HG02870 (cell line): ENCODE data around the gene PYGO2.
"Not testable (repeated sequence)": the region's sequence is repeated elsewhere in the genome, so short reads cannot be mapped to it uniquely, and the experiment has no call there.

ENCODE experiments used
- ATAC-seq: cut with Tn5 transposase; IDR thresholded peaks from one replicate; pipeline ENCODE4 v1.9.1; 2021; ENCODE audit warnings: mild to moderate bottlenecking, moderate library complexity; ENCODE audit not compliant: unreplicated experiment

The PYGO2 gene

GRCh38 chr1:154925335-154926170, 36.0 kb downstream of the PYGO2 start:
- ATAC-seq, result no peak

- ATAC-seq, result no peak
These were observed 37.9 kb downstream of the PYGO2 start for GRCh38 chr1:154923695-154924094.

- no peak for ATAC-seq
These were observed 48.3 kb downstream of the PYGO2 start for GRCh38 chr1:154913273-154913672.

DNA sequence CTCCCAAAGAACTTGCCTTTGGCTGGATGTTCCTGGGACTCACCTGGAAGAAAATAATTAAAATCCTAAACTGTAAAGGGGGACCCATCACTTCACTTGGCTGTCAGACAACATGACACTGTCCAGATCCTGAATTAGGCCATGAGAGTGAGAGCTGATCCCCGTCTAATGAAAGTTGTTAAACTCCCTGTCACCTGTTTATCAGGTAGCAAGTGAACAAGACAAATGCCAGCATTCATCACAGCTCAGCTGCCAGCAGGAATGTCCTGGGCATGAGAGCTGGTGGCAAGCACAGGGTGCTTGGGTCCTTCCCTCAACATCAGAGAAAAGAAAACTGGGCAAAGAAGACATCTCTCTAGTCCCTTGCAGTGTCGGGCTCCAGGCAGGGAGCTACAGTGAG, 48.8 kb downstream of the PYGO2 start:
- ATAC-seq, result no peak

DNA sequence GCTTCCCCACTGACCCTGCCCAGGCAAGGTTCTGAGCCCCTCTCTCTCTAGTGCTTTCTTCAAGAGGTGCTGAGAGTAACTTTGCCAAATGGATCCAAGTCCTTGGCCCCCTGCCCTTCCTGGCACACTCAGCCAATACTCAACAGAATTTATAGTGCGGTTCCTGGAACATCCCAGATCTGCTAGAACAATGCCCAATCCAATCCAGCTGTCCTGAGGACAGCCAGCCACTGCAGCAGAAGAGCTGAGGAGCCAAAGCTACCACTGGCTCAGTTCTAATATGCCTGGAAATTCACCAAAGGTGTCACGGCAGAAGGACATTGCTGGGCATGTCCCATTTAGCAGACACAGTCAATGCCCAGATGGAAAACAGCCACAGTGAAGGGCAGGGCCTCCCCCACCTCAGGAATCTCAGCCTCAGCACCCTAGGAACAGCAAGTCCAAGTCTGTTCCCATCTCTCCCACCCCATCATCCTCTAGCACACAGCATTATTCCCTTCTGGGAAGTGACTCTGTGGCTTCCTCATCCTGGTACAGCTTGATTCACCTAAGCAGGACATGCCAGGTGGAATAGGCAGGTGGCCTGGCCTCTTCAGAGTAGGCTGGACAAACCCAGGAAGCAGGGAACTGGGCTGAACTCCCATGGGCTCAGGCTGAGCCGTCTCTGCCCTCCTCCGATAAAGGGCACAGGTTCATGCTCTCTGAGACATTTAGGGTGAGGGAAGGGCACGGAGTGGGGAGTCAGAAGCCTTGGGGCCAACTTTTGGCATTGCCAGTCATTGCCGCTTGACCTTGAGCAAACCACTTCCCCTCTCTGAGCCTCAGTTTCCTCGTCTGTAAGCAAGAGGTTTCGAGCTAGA, 49.7 kb downstream of the PYGO2 start:
- ATAC-seq, result no peak

DNA sequence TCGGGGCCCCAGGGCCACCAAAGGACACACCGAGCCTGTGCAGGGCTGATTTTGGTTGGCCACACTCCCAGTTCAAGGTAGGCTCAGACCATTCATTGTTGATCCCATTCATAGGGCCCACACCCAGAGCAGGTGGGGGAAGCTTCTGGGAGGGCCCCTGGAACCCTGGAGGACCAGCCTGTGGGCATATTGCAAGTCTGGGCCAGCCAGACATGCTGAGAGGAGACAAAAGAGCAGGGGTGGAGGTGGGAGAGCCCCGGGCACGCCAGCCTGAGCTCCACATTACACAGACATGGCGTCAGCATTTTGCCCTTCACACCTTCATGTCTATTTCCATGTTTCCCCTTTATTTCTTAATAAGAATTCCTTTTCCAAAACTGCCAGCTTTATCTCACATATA, 50.7 kb downstream of the PYGO2 start:
- no peak for ATAC-seq

DNA sequence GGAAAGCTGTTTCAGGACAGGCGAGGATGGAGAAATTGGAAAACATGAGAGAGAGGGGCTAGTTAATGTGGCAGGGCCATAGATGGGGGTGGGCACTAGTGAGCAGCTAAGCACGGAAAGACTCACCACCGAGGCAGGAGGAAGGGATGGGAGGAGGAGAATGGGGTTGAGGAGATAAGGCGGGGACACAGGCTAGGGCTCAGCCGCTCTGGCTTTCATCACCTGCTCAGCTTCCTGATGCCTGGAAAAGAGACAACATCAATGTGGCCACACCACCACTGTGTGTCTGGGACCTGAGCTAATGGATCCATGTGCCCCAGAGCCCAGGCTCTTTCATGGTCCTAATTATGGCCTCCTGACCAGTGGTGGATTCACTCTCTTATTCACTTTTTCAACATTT, 52.6 kb downstream of the PYGO2 start:
- no peak for ATAC-seq

GRCh38 chr1:154908129-154908528, 53.5 kb downstream of the PYGO2 start:
- ATAC-seq, result not testable (repeated sequence)
